HCT116 (cell line): ENCODE data around the gene COQ2. TPM values are rescaled to one million over a fixed set of nuclear protein-coding genes. Genes with fewer than 3 reads are reported as not detected.

Source experiments
- ATAC-seq: fragments of 200-7000 bp; cut with Tn5 transposase; 2 replicates; pipeline ENCODE4 v1.9.1; 2020; ENCODE audit warnings: mild to moderate bottlenecking, moderate library complexity
- BruUV-seq: library from RNA; stranded (reverse); fragments of 400-500 nt; replicated peaks from 2 replicates; lab custom pipeline; 2021; lab: Mats Ljungman, UMichigan
- CTCF ChIA-PET: fragments of 300-600 bp; sonication (Branson Sonifier 250); formaldehyde crosslinking; loops from one replicate; lab custom pipeline; 2021; ENCODE audit warnings: antibody characterized with exemption; lab: Charles Lee
- POLR2A ChIA-PET: fragments of 300-600, 350-600 bp; sonication (Branson Sonifier 250); formaldehyde crosslinking; loops from one replicate; lab custom pipeline; 2021; ENCODE audit warnings: antibody characterized with exemption; lab: Charles Lee
- RAD21 ChIA-PET, 2 experiments: fragments of 300-600 bp; sonication (Branson Sonifier 250); formaldehyde crosslinking; loops; one replicate each; lab custom pipeline; 2023; ENCODE audit warnings: low total read pairs in 2 of 2; ENCODE audit not compliant: uncharacterized antibody in 2 of 2, unreplicated experiment in 2 of 2, low non-redundant PET in 1 of 2; lab: Charles Lee
- DNase-seq: peaks from one replicate; pipeline ENCODE4 v3.0.0-alpha.2; 2010; ENCODE audit warnings: low read depth, low spot score
- H2AFZ ChIP-seq: fragments of 200-600 bp; shearing (Covaris generic), sonication (generic); 2 replicates; pipeline ENCODE4 v1.6.1; 2017; ENCODE audit warnings: low read depth, mixed run types, mixed read lengths, antibody characterized with exemption, low read length; ENCODE audit not compliant: poor library complexity, severe bottlenecking
- H3K27ac ChIP-seq: 2 replicates; pipeline ENCODE4 v1.5.1; 2012; ENCODE audit warnings: low read depth, low read length
- H3K27me3 ChIP-seq: fragments of 200-600 bp; sonication (generic); 2 replicates; pipeline ENCODE4 v1.6.1; 2016; ENCODE audit warnings: mixed run types, low read length, mixed read lengths; ENCODE audit not compliant: insufficient read depth
- H3K36me3 ChIP-seq, 2 experiments: fragments of 200-500 bp in 1 of 2; fragments of 200-600 bp in 1 of 2; sonication (Bioruptor generic) in 1 of 2; sonication (generic) in 1 of 2; 2 replicates each; pipeline versions ENCODE4 v1.5.1 to v1.6.1; 2014 to 2016; ENCODE audit warnings: low read length in 2 of 2, inconsistent platforms in 1 of 2, mixed read lengths in 1 of 2, mixed run types in 1 of 2; ENCODE audit not compliant: insufficient read depth in 2 of 2, control insufficient read depth in 1 of 2
- H3K4me1 ChIP-seq, 2 experiments: fragments of 200-600 bp in 1 of 2; sonication (generic) in 1 of 2; 2 replicates each; pipeline versions ENCODE4 v1.5.1 to v1.6.1; 2012 to 2017; ENCODE audit warnings: low read length in 2 of 2, inconsistent platforms in 1 of 2, mild to moderate bottlenecking in 1 of 2, mixed read lengths in 1 of 2, mixed run types in 1 of 2, moderate library complexity in 1 of 2; ENCODE audit not compliant: insufficient read depth in 2 of 2, control insufficient read depth in 1 of 2
- H3K4me2 ChIP-seq: fragments of 200-600 bp; sonication (generic); 2 replicates; pipeline ENCODE4 v1.6.1; 2017; ENCODE audit warnings: mixed run types, low read length, mixed read lengths
- H3K4me3 ChIP-seq, 2 experiments: fragments of 200-600 bp in 1 of 2; sonication (generic) in 1 of 2; replicated peaks in 1 of 2; 2 replicates each; pipeline ENCODE4 v1.5.1; 2011 to 2016; ENCODE audit warnings: low read length in 2 of 2, control low read depth in 1 of 2, low read depth in 1 of 2, mild to moderate bottlenecking in 1 of 2, mixed read lengths in 1 of 2, mixed run types in 1 of 2
- H3K79me2 ChIP-seq: fragments of 200-600 bp; sonication (generic); 2 replicates; pipeline ENCODE4 v1.6.1; 2017; ENCODE audit warnings: mild to moderate bottlenecking, mixed run types, low read length, moderate library complexity, mixed read lengths; ENCODE audit not compliant: insufficient read depth
- H3K9ac ChIP-seq: fragments of 200-600 bp; sonication (generic); 2 replicates; pipeline ENCODE4 v1.6.1; 2016; ENCODE audit warnings: low read length, mixed read lengths
- H3K9me2 ChIP-seq: fragments of 200-600 bp; sonication (generic), shearing (Covaris generic); 2 replicates; pipeline ENCODE4 v1.6.1; 2017; ENCODE audit warnings: mixed run types, mild to moderate bottlenecking, moderate library complexity; ENCODE audit not compliant: insufficient read depth
- H3K9me3 ChIP-seq, 2 experiments: fragments of 200-500 bp in 1 of 2; fragments of 200-600 bp in 1 of 2; sonication (Bioruptor generic) in 1 of 2; sonication (generic) in 1 of 2; 2 replicates each; pipeline ENCODE4 v1.6.1; 2014 to 2017; ENCODE audit warnings: low read length in 2 of 2, mixed read lengths in 2 of 2, inconsistent platforms in 1 of 2, low read depth in 1 of 2, mild to moderate bottlenecking in 1 of 2, mixed run types in 1 of 2, moderate library complexity in 1 of 2; ENCODE audit not compliant: control insufficient read depth in 1 of 2, insufficient read depth in 1 of 2
- H4K20me1 ChIP-seq: fragments of 200-600 bp; sonication (generic), shearing (Covaris generic); 2 replicates; pipeline ENCODE4 v1.6.1; 2017; ENCODE audit warnings: mixed run types, mild to moderate bottlenecking, moderate library complexity; ENCODE audit not compliant: insufficient read depth
- CBX3 ChIP-seq: IDR thresholded peaks from 2 replicates; pipeline ENCODE4 v1.6.1; 2012; ENCODE audit warnings: low read depth
- CEBPB ChIP-seq: IDR thresholded peaks from 2 replicates; pipeline ENCODE4 v1.6.1; 2012; ENCODE audit warnings: low read depth
- EGR1 ChIP-seq: IDR thresholded peaks from 2 replicates; pipeline ENCODE4 v1.6.1; 2012; ENCODE audit warnings: low read depth
- ELF1 ChIP-seq: IDR thresholded peaks from 2 replicates; pipeline ENCODE4 v1.6.1; 2012; ENCODE audit warnings: low read depth, borderline replicate concordance
- EZH2 ChIP-seq: fragments of 200-600 bp; sonication (generic); IDR thresholded peaks from 2 replicates; pipeline ENCODE4 v1.6.1; 2017; ENCODE audit warnings: antibody characterized with exemption, mixed run types
- EZH2phosphoT487 ChIP-seq: fragments of 200-600 bp; IDR thresholded peaks from 2 replicates; pipeline ENCODE4 v1.6.1; 2018; ENCODE audit warnings: antibody characterized with exemption, borderline replicate concordance
- FOSL1 ChIP-seq: IDR thresholded peaks from 2 replicates; pipeline ENCODE4 v1.6.1; 2012; ENCODE audit warnings: low read depth
- JUND ChIP-seq: IDR thresholded peaks from 2 replicates; pipeline ENCODE4 v1.6.1; 2012
- POLR2AphosphoS5 ChIP-seq: IDR thresholded peaks from 2 replicates; pipeline ENCODE4 v1.6.1; 2011; ENCODE audit warnings: mild to moderate bottlenecking, low read depth, low read length, moderate library complexity
- RAD21 ChIP-seq: IDR thresholded peaks from 2 replicates; pipeline ENCODE4 v1.6.1; 2012; ENCODE audit warnings: low read depth, mild to moderate bottlenecking
- SIN3A ChIP-seq: IDR thresholded peaks from 2 replicates; pipeline ENCODE4 v1.6.1; 2012; ENCODE audit warnings: low read depth
- SP1 ChIP-seq: IDR thresholded peaks from 2 replicates; pipeline ENCODE4 v1.6.1; 2012; ENCODE audit warnings: low read depth
- TCF7L2 ChIP-seq: IDR thresholded peaks from 2 replicates; pipeline ENCODE4 v1.7.0; 2011; ENCODE audit warnings: borderline replicate concordance, inconsistent platforms; ENCODE audit not compliant: insufficient read depth, insufficient read length; ENCODE audit errors: extremely low read depth
- YY1 ChIP-seq: IDR thresholded peaks from 2 replicates; pipeline ENCODE4 v1.6.1; 2011; ENCODE audit warnings: low read length, low read depth, moderate library complexity, mild to moderate bottlenecking; ENCODE audit not compliant: insufficient replicate concordance; ENCODE audit errors: extremely low read depth
- ZFX ChIP-seq: fragments of 450-650 bp; IDR thresholded peaks from 2 replicates; pipeline ENCODE4 v1.6.1; 2017
- ZNF274 ChIP-seq: fragments of 200-500 bp; sonication (Bioruptor generic); IDR thresholded peaks from 2 replicates; pipeline ENCODE4 v1.6.1; 2014; ENCODE audit warnings: mild to moderate bottlenecking, low read depth, low read length, inconsistent platforms
- intact Hi-C: fragments of 100-400 bp; cut with micrococcal nuclease; formaldehyde crosslinking; loops from 2 replicates; pipeline ENCODE4 v1.10.0; 2022
- total RNA-seq: library from RNA; stranded (reverse); gene quantifications from one replicate; pipeline ENCODE4 v1.2.1, GENCODE V29; 2021; ENCODE audit not compliant: unreplicated experiment
- TF ChIP-seq, protein P1 (sequence below): IDR thresholded peaks from 2 replicates; pipeline ENCODE4 v1.6.1; 2012
- TF ChIP-seq, protein P2 (sequence below): IDR thresholded peaks from 2 replicates; pipeline ENCODE4 v1.6.1; 2011; ENCODE audit warnings: mild to moderate bottlenecking, low read length, moderate library complexity; ENCODE audit not compliant: insufficient replicate concordance; ENCODE audit errors: extremely low read depth
- TF ChIP-seq, protein P3 (sequence below): IDR thresholded peaks from 2 replicates; pipeline ENCODE4 v1.6.1; 2012
- TF ChIP-seq, protein P4 (sequence below), 3 experiments: fragments of 200-600 bp in 1 of 3; sonication (generic) in 1 of 3; IDR thresholded peaks in 2 of 3; conservative IDR thresholded peaks in 1 of 3; 2 replicates each; pipeline ENCODE4 v1.5.1; 2012 to 2017; ENCODE audit warnings: low read depth in 2 of 3, low read length in 2 of 3, antibody characterized with exemption in 1 of 3, borderline replicate concordance in 1 of 3, control low read depth in 1 of 3, mild to moderate bottlenecking in 1 of 3, mixed read lengths in 1 of 3, mixed run types in 1 of 3, moderate library complexity in 1 of 3; ENCODE audit not compliant: insufficient read depth in 1 of 3

Gene COQ2
- total RNA-seq, 1 experiment from 2014 or later, result 20.6 TPM

DNA sequence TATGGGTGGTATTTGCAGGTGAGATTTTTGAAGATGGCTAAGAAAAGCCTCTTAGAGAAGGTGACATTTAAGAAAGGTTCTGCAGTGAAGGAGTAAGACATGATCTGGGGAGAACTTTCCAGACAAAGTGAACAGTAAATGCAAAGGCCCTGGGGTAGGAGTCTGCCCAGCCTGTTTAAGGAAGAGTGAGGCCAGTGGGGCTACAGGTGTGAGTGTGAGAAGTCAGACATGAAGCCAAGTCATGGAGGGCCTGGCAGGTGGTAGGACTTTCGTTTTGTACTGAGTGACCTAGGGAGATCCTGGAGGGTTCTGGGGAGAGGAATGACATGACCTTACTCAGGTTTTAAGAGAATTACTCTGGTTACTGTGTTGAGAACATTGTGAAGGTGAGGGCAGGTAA, 21.5 kb downstream of the COQ2 start:
- no peak for ATAC-seq
- ChIA-PET POLR2A (no interaction called here), RAD21 (no interaction called here), CTCF (no interaction called here)
- DNase-seq, result no peak
- H3K9me3 ChIP-seq, result no peaks in the 10 kb centered on the region
- no peak overlapping the region for H2AFZ ChIP-seq
- intact Hi-C loops, result no loop called here
- no peak overlapping the region for H3K4me3 ChIP-seq
- H3K4me2 ChIP-seq, result no peak overlapping the region
- H3K27me3 ChIP-seq, result no peaks in the 10 kb centered on the region
- H3K36me3 ChIP-seq, result 0 out of 4 replicates have a peak, but pooled peaks cover 0 to 3% of the 10 kb centered on the region in 2 experiments
- no peak overlapping the region for H3K27ac ChIP-seq
- H3K9ac ChIP-seq, result no peak overlapping the region
- BruUV-seq, result no TSS peak
- no peaks in the 10 kb centered on the region for H3K79me2 ChIP-seq
- peaks cover 3 to 25% of the 10 kb centered on the region in 2 experiments for H3K4me1 ChIP-seq
- TF ChIP-seq ZFX (no peak), JUND (no peak), EGR1 (no peak), RAD21 (no peak), TCF7L2 (no peak), EZH2phosphoT487 (no peak), CEBPB (no peak), SP1 (no peak), EZH2 (no peak), YY1 (no peak), ZNF274 (no peak), CBX3 (no peak), FOSL1 (no peak), SIN3A (no peak), POLR2AphosphoS5 (no peak), ELF1 (no peak)
- TF ChIP-seq, protein P1, sequence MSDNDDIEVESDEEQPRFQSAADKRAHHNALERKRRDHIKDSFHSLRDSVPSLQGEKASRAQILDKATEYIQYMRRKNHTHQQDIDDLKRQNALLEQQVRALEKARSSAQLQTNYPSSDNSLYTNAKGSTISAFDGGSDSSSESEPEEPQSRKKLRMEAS, result no peak
- TF ChIP-seq, protein P2, sequence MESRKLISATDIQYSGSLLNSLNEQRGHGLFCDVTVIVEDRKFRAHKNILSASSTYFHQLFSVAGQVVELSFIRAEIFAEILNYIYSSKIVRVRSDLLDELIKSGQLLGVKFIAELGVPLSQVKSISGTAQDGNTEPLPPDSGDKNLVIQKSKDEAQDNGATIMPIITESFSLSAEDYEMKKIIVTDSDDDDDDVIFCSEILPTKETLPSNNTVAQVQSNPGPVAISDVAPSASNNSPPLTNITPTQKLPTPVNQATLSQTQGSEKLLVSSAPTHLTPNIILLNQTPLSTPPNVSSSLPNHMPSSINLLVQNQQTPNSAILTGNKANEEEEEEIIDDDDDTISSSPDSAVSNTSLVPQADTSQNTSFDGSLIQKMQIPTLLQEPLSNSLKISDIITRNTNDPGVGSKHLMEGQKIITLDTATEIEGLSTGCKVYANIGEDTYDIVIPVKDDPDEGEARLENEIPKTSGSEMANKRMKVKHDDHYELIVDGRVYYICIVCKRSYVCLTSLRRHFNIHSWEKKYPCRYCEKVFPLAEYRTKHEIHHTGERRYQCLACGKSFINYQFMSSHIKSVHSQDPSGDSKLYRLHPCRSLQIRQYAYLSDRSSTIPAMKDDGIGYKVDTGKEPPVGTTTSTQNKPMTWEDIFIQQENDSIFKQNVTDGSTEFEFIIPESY, result no peak
- TF ChIP-seq, protein P3, sequence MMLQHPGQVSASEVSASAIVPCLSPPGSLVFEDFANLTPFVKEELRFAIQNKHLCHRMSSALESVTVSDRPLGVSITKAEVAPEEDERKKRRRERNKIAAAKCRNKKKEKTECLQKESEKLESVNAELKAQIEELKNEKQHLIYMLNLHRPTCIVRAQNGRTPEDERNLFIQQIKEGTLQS, result no peak
- TF ChIP-seq, protein P4, sequence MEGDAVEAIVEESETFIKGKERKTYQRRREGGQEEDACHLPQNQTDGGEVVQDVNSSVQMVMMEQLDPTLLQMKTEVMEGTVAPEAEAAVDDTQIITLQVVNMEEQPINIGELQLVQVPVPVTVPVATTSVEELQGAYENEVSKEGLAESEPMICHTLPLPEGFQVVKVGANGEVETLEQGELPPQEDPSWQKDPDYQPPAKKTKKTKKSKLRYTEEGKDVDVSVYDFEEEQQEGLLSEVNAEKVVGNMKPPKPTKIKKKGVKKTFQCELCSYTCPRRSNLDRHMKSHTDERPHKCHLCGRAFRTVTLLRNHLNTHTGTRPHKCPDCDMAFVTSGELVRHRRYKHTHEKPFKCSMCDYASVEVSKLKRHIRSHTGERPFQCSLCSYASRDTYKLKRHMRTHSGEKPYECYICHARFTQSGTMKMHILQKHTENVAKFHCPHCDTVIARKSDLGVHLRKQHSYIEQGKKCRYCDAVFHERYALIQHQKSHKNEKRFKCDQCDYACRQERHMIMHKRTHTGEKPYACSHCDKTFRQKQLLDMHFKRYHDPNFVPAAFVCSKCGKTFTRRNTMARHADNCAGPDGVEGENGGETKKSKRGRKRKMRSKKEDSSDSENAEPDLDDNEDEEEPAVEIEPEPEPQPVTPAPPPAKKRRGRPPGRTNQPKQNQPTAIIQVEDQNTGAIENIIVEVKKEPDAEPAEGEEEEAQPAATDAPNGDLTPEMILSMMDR (IDR thresholded peaks at IDR 0.05 in 2 of 3, conservative IDR thresholded peaks at IDR 0.05 in 1 of 3; ENCODE audit: borderline replicate concordance in 1 of 3, insufficient read depth in 1 of 3, low read depth in 2 of 3, low read length in 2 of 3), result no peak
- H3K9me2 ChIP-seq, result no peaks in the 10 kb centered on the region
- H4K20me1 ChIP-seq, result no peaks in the 10 kb centered on the region
